Activated effector memory CD4-positive, alpha-beta T cell treated with anti-CD3 and anti-CD28 coated beads, Interleukin-2, amount 50 U/mL, for 16 hours (primary cell): ENCODE data around the gene RAB40B.

Source experiments
- DNase-seq: peaks from one replicate; pipeline ENCODE4 v3.0.0-alpha.2; 2020

RAB40B gene

GRCh38 chr17:82611140-82612058 lies 87.1 kb downstream of the RAB40B start:
- DNase-seq: no peak

- DNase-seq: no peak
Measured at GRCh38 chr17:82609655-82610054, 88.8 kb downstream of the RAB40B start.

GRCh38 chr17:82608816-82609215 lies 89.7 kb downstream of the RAB40B start:
- no peak for DNase-seq

- DNase-seq: no peak
Measured at GRCh38 chr17:82605939-82606600, 92.4 kb downstream of the RAB40B start.
